GM18517 (cell line): ENCODE data around the gene PHF20.
"Not testable (repeated sequence)": the region's sequence is repeated elsewhere in the genome, so short reads cannot be mapped to it uniquely, and the experiment has no call there.

Experiments used
- ATAC-seq: cut with Tn5 transposase; IDR thresholded peaks from one replicate; pipeline ENCODE4 v1.9.1; 2021; ENCODE audit warnings: mild to moderate bottlenecking, moderate library complexity; ENCODE audit not compliant: unreplicated experiment

The PHF20 gene

GRCh38 chr20:35909176-35909575, 137.4 kb downstream of the PHF20 start:
- ATAC-seq, result no peak

GRCh38 chr20:35909796-35910195, 138.0 kb downstream of the PHF20 start:
- ATAC-seq, result no peak

- ATAC-seq, result no peak
Measured at GRCh38 chr20:35910254-35910653, 138.4 kb downstream of the PHF20 start.

GRCh38 chr20:35912881-35913280, 141.1 kb downstream of the PHF20 start:
- ATAC-seq, result no peak

GRCh38 chr20:35917077-35917476, 145.3 kb downstream of the PHF20 start:
- ATAC-seq, result no peak

- no peak for ATAC-seq
Measured at GRCh38 chr20:35918021-35918420, 146.2 kb downstream of the PHF20 start.

- no peak for ATAC-seq
Measured at GRCh38 chr20:35920523-35920922, 148.7 kb downstream of the PHF20 start.

- ATAC-seq, result no peak
Measured at GRCh38 chr20:35929301-35929700, 157.5 kb downstream of the PHF20 start.

GRCh38 chr20:35934050-35934449, 162.2 kb downstream of the PHF20 start:
- ATAC-seq, result no peak

GRCh38 chr20:35939264-35939663, 167.4 kb downstream of the PHF20 start:
- no peak for ATAC-seq

GRCh38 chr20:35941620-35942019, 169.8 kb downstream of the PHF20 start:
- no peak for ATAC-seq

GRCh38 chr20:35942243-35942642, 170.4 kb downstream of the PHF20 start:
- ATAC-seq, result no peak

- ATAC-seq, result no peak
Measured at GRCh38 chr20:35947489-35947888, 175.7 kb downstream of the PHF20 start.

GRCh38 chr20:35947907-35948306, 176.1 kb downstream of the PHF20 start:
- ATAC-seq, result no peak

GRCh38 chr20:35950093-35950492, 178.3 kb downstream of the PHF20 start:
- ATAC-seq, result no peak

GRCh38 chr20:35952080-35952479, 180.3 kb downstream of the PHF20 start:
- ATAC-seq, result not testable (repeated sequence)

GRCh38 chr20:35952480-35953386, 180.9 kb downstream of the PHF20 start:
- ATAC-seq, result no peak

- ATAC-seq, result peak; percentile 26
Measured at GRCh38 chr20:35953387-35954199, 181.8 kb downstream of the PHF20 start.

- peak; percentile 90 for ATAC-seq
Measured at GRCh38 chr20:35954200-35954906, 182.5 kb downstream of the PHF20 start, which contains the start of gene SCAND1. SCAND1 (minus strand) TSS chr20:35954502; CDS start chr20:35954284, 218 bp downstream.

GRCh38 chr20:35954907-35955251, 183.1 kb downstream of the PHF20 start:
- no peak for ATAC-seq

- no peak for ATAC-seq
Measured at GRCh38 chr20:35956616-35957015, 184.8 kb downstream of the PHF20 start.
